GM10266 (cell line): ENCODE measurements around the gene IMPA2.

Experiments used
- DNase-seq: peaks from one replicate; pipeline ENCODE4 v3.0.0; 2012; ENCODE audit errors: extremely low spot score
- CTCF ChIP-seq: IDR thresholded peaks from 2 replicates; pipeline ENCODE4 v1.5.1; 2012; ENCODE audit warnings: mild to moderate bottlenecking, low read depth; ENCODE audit not compliant: control insufficient read depth, insufficient read depth; ENCODE audit errors: missing control alignments

The IMPA2 gene

GRCh38 chr18:11996907-11997306 is 15.6 kb downstream of the IMPA2 start:
- DNase-seq = no peak
- no peak for TF ChIP-seq CTCF

- DNase-seq = no peak
- TF ChIP-seq CTCF = no peak
Observed at GRCh38 chr18:11997466-11997865, 16.2 kb downstream of the IMPA2 start.

- DNase-seq = no peak
- no peak for TF ChIP-seq CTCF
Observed at GRCh38 chr18:11998193-11998592, 16.9 kb downstream of the IMPA2 start.

GRCh38 chr18:11999429-11999828 is 18.1 kb downstream of the IMPA2 start:
- DNase-seq = no peak

GRCh38 chr18:12000072-12000659 is 18.9 kb downstream of the IMPA2 start:
- DNase-seq = no peak
- TF ChIP-seq CTCF = no peak

More at GRCh38 chr18:11999429-11999828, 18.1 kb downstream of the IMPA2 start:
- TF ChIP-seq CTCF = no peak

GRCh38 chr18:12001421-12001820 is 20.1 kb downstream of the IMPA2 start:
- DNase-seq = no peak
- TF ChIP-seq CTCF = no peak

GRCh38 chr18:12003894-12004293 is 22.6 kb downstream of the IMPA2 start:
- TF ChIP-seq CTCF = no peak
- no peak for DNase-seq
